Stimulated activated naive CD8-positive, alpha-beta T cell treated with anti-CD3 and anti-CD28 coated beads, Interleukin-15, Interleukin-2, amounts not matched to agents 100 U/mL and 50 U/mL, for 24 hours (primary cell): ENCODE results near the gene INPP5J.
"Not testable (repeated sequence)": the region's sequence is repeated elsewhere in the genome, so short reads cannot be mapped to it uniquely, and the experiment has no call there.

ENCODE experiments used
- ATAC-seq: fragments of 150-1000 bp; cut with Tn5 transposase; one replicate; pipeline ENCODE4 v1.10.0; 2021
- DNase-seq: peaks from one replicate; pipeline ENCODE4 v3.0.0; 2021

The INPP5J gene

GRCh38 chr22:31102441-31103081, 20.2 kb upstream of the INPP5J start:
- DNase-seq = no peak
- ATAC-seq = no peak

DNA sequence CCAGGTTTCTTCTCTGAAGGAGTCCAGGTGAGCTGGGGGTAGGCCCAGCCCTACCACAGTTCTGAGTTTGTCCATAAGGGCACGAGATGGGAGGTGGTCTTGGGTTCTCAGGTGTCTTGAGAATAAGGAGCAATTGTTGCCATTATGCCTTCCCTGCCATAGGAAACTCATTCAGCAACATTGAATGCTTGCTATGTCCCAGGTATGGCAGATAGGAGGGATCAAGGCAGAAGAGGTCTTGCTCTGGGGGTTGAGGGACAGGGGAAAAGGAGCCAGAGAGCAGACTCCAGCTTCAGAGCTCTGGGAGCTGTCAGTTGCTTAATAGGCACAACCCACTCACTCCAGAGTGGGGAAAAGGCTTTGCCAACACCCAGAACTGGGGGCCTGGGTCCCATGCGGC, 19.7 kb upstream of the INPP5J start:
- ATAC-seq (no peak), DNase-seq (no peak)

DNA sequence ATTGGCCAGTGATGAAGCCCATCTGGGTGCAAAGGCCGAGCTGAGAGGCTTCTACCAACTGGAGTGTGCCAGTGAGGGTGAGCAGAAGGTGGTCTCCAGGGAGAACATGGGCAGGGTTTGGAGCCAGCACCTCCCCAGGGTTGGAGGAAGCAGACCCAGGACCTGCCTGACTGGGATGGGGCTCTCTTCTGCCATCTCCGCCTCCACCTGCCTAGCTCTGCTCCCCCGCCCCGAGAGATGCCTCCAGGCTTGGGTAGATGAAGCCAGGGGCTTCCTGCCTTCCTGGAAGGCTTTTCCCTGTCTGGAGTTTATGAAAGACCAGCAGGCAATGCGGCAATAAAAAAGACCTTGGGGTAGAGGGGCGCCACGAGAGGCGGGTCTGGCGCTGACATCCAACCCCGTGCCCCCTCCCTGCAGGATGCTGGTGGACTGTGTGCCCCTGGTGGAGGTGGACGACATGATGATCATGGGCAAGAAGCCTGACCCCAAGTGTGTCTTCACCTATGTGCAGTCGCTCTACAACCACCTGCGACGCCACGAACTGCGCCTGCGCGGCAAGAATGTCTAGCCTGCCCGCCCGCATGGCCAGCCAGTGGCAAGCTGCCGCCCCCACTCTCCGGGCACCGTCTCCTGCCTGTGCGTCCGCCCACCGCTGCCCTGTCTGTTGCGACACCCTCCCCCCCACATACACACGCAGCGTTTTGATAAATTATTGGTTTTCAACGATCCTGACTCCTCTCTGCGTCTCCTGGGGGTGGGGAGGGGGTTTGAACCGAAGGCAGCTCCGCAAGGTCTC, 18.7 kb upstream of the INPP5J start:
- no peak for ATAC-seq
- DNase-seq = no peak

GRCh38 chr22:31104869-31105268, 17.9 kb upstream of the INPP5J start:
- no peak for DNase-seq
- ATAC-seq = no peak

DNA sequence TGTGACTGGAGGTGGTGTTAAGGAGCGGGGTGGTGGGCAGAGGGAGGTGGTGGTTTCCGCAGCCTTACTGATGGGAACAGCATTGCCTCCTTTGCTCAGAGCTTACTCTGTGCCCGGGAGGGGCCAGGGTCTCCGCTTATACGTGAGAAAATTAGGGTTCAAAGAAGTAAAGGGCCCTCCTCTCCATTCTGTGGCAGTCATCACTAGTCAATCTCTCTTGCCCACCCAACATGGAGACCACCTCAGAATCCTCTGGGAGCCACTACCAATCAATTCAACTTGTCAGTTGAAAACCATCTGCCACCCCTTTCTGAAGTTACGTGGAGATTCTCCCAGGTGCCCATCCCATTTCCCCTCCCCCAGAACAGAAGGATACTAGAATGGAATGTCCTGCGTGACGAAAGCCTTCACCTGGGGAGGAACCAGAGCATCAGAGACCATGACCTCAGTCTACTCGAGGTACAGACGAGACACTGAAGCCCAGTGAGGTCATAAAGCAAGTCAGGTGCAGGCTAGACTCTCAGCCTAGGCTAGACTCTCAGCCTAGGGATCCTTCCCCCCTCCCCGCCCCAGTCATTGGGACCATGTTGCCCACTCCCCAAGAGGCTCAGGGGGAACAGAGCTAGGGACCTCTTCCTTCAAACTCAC, 17.4 kb upstream of the INPP5J start:
- no peak for ATAC-seq
- DNase-seq = no peak

GRCh38 chr22:31106001-31106571, 16.7 kb upstream of the INPP5J start:
- DNase-seq (no peak), ATAC-seq (no peak)

GRCh38 chr22:31106731-31107177, 16.0 kb upstream of the INPP5J start:
- no peak for ATAC-seq
- DNase-seq = no peak

DNA sequence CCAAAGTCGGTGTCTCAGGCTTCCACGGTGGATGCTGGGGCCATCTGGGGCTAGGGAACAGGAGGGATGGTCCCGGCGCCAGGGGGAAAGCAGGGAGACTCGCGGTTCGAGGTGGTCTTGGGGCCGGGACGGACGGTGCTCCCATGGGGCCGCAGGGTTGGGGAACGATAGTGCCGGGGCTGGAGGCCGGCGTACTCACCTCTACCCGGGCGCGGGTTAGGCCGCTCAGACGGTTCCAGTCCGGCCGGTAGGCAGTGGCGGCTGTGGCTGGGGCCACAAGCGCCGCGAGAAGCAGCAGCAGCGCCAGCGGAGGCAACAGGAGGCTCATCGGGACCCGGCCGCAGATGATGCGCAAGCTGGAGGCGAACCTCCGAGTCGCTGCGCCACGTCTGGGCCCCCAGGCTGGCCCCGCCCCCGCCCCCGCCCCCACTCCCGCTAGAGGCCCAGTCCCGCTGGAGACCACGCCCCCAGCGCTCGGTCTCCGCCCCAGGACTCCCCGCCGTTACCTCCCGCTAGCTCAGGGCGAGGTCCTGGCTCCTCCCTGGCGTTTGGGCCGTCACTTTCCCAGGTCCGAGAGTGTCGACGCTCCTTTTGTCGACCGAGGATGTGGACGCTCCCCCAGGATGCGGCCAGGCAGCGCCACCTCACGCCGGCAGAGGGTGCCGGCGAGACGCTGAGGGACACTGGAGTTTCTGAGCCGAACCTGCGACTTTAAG, 15.4 kb upstream of the INPP5J start, which contains the start of gene SELENOM:
Gene SELENOM, minus strand, starts transcription at position 391 of the 716 bp plus-strand sequence. Its CDS starts 63 bp downstream, at position 328.
- ATAC-seq (peak; percentile 98), DNase-seq (peak; percentile 90)

GRCh38 chr22:31107894-31108218, 14.9 kb upstream of the INPP5J start:
- DNase-seq (no peak), ATAC-seq (no peak)

DNA sequence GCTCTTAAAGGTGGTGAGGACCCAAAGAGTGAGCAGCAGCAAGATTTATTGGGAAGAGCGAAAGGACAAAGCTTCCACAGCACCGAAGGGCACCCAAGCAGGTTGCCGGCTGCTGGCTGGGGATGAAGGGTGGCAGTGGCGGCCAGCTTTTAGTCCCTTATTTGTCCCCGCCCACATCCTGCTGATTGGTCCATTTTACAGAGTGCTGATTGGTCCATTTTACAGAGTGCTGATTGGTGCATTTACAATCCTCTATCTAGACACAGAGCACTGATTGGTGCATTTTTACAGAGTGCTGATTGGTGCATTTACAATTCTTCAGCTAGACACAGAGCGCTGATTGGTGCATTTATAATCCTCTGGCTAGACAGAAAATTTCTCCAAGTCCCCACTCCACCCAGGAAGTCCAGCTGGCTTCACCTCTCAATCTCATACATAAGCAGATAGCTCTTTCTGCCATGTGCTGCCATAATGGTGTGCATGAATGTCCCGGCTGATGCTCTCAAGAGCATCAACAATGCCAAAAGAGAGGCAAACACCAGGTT, 10.1 kb upstream of the INPP5J start:
- ATAC-seq, DNase-seq: not testable (repeated sequence)

GRCh38 chr22:31118046-31118820, 4.5 kb upstream of the INPP5J start:
- no peak for ATAC-seq
- no peak for DNase-seq

DNA sequence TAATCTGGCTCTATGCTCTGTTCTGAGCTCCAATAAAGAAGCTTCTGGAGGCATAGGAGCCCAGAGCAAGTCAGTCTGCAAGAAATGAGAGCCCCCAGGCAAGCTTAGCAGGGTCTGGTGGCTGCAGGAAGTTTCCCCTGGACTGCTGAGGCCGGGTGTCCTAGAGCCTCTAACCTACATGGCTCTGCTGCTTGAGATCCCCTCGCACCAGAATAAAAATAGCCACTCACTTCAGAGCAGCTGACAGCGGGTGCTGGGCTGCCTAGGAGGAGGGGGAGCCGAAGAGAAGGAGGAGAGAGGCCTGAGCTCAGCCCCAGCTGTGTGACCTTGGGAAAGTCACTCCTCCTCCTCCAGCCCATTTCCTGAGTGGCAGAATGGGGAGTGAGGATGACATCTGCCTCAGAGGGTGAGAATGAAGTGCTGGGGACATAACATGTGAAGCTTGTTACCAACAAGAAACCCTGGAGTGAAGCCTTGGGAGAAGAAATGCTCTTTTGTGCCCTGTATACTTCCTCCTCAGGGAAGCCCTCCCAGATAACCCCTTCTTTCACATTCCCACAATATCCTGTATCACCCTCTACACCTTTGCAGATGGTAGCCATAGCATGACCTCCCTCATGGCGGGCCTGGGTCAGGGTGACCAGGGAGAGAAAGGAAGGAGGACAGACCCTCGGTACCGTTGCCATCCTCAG, 3.6 kb upstream of the INPP5J start:
- DNase-seq (no peak), ATAC-seq (no peak)

DNA sequence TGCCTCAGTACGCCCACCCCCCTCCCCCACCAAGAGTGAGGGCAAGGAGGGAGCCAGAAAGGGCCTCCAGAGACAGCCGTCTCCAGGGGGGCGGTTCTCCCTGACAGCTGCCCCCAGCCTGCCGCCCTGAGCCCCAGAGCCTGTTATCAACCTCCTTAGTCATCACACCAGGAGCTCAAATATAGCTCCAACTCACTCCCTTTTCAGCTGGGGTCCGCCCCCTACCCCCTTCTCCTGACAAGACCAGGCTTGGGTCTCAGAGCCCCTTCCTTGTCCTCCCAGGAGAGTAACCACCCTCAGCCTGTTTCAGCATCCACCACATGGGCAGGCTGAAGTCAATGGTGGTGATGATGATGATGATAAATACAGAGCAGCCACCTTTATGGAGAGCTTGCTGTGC, 2.5 kb upstream of the INPP5J start:
- DNase-seq (no peak), ATAC-seq (no peak)

DNA sequence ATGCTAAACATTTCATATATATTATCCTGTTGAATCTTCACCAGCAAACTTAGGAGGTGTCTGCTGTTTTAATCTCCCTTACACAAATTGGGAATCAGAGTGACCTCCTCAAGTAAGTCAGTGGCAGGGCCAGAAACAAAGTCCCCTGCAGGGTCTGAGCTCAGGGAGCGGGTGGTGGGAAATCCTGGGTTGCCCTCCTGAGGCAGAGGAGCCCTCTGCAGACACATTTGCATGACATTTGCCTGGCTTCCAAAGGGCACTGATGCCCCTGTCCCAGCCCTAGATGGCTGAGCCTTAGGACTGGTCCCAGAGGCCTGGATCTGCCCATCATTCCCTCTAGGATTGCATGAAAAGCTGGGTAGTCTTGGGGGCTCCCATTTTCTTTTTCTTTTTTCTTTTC, 2.1 kb upstream of the INPP5J start:
- no peak for ATAC-seq

GRCh38 chr22:31121403-31121802, 1.4 kb upstream of the INPP5J start:
- ATAC-seq = no peak
- no peak for DNase-seq

More for the DNA sequence above, 2.1 kb upstream of the INPP5J start:
- no peak for DNase-seq

DNA sequence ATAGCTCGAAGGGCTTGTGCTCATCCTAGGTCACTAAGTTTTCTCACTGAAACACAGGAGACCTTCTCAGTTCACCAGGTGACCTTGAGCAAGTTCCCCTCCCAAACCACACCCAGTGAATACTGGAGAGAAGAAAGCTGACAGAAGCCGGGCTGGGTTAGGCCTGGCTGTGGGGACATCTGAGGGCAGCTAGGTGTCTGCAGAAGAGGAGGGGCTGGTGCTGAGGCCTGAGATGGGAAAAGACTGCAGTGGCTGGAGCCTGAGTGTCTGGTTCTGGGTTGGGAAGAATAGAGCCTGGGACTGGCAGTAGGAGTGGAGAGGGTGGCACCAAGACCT, 602 bp upstream of the INPP5J start:
- no peak for ATAC-seq

GRCh38 chr22:31123292-31123602, 481 bp downstream of the INPP5J start:
- ATAC-seq (no peak), DNase-seq (no peak)

More for the DNA sequence above, 602 bp upstream of the INPP5J start:
- DNase-seq = no peak

GRCh38 chr22:31124290-31124689, 1.5 kb downstream of the INPP5J start:
- no peak for ATAC-seq
- no peak for DNase-seq

DNA sequence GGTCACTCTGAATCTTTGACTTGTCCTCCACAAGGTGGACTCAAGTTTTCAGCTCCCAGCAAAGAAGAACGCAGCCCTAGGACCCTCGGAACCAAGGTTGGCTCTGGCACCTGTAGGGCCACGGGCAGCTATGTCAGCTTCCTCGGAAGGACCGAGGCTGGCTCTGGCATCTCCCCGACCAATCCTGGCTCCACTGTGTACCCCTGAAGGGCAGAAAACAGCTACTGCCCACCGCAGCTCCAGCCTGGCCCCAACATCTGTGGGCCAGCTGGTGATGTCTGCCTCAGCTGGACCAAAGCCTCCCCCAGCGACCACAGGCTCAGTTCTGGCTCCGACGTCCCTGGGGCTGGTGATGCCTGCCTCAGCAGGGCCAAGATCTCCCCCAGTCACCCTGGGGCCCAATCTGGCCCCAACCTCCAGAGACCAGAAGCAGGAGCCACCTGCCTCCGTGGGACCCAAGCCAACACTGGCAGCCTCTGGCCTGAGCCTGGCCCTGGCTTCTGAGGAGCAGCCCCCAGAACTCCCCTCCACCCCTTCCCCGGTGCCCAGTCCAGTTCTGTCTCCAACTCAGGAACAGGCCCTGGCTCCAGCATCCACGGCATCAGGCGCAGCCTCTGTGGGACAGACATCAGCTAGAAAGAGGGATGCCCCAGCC, 2.2 kb downstream of the INPP5J start:
- ATAC-seq (no peak), DNase-seq (no peak)

GRCh38 chr22:31125521-31126117, 2.9 kb downstream of the INPP5J start:
- ATAC-seq (no peak), DNase-seq (no peak)
